GM21423 (cell line): ENCODE results near the gene MLST8.

Source experiments
- ATAC-seq: cut with Tn5 transposase; IDR thresholded peaks from one replicate; pipeline ENCODE4 v1.9.1; 2021; ENCODE audit warnings: mild to moderate bottlenecking, moderate library complexity; ENCODE audit not compliant: unreplicated experiment

Gene MLST8

GRCh38 chr16:2205104-2205966, at the start of gene MLST8:
MLST8 (plus strand) TSS chr16:2205454; CDS start chr16:2206086, 632 bp downstream.
- peak; percentile 75 for ATAC-seq

GRCh38 chr16:2155977-2156848, 49.0 kb upstream of the MLST8 start:
- ATAC-seq: no peak

GRCh38 chr16:2156849-2157224, 48.4 kb upstream of the MLST8 start:
- no peak for ATAC-seq

- ATAC-seq: no peak
These were observed 47.6 kb upstream of the MLST8 start for GRCh38 chr16:2157480-2158261.

- no peak for ATAC-seq
These were observed 47.0 kb upstream of the MLST8 start for GRCh38 chr16:2158262-2158638.

- no peak for ATAC-seq
These were observed 45.9 kb upstream of the MLST8 start for GRCh38 chr16:2159175-2159838.

- no peak for ATAC-seq
These were observed 44.2 kb upstream of the MLST8 start for GRCh38 chr16:2160915-2161551.

- no peak for ATAC-seq
These were observed 43.3 kb upstream of the MLST8 start for GRCh38 chr16:2161911-2162310.

- no peak for ATAC-seq
These were observed 42.6 kb upstream of the MLST8 start for GRCh38 chr16:2162676-2163118.

GRCh38 chr16:2163211-2163881, 41.9 kb upstream of the MLST8 start:
- ATAC-seq: no peak

GRCh38 chr16:2165861-2166260, 39.4 kb upstream of the MLST8 start:
- ATAC-seq: no peak

GRCh38 chr16:2166263-2167067, 38.8 kb upstream of the MLST8 start:
- ATAC-seq: no peak

- no peak for ATAC-seq
These were observed 38.1 kb upstream of the MLST8 start for GRCh38 chr16:2167068-2167638.

GRCh38 chr16:2170080-2170479, 35.2 kb upstream of the MLST8 start:
- ATAC-seq: no peak

- no peak for ATAC-seq
These were observed 34.4 kb upstream of the MLST8 start for GRCh38 chr16:2170587-2171435.

GRCh38 chr16:2171601-2172178, 33.6 kb upstream of the MLST8 start:
- ATAC-seq: no peak

GRCh38 chr16:2172688-2173335, 32.4 kb upstream of the MLST8 start:
- no peak for ATAC-seq
